Breast epithelium (tissue), 4 donors: ENCODE results near the gene SLC6A12. TPM values are rescaled to one million over a fixed set of nuclear protein-coding genes. Genes with fewer than 3 reads are reported as not detected.
"Not testable (repeated sequence)": the region's sequence is repeated elsewhere in the genome, so short reads cannot be mapped to it uniquely, and the experiment has no call there.

ENCODE experiments used
- DNase-seq, 2 donors: peaks; one replicate each; pipeline ENCODE4 v3.0.0-alpha.2; 2019; ENCODE audit warnings: low spot score in 2 of 2
- H3K27ac ChIP-seq, 2 donors: fragments of 200-600 bp; sonication (generic) in 1 of 2; one replicate each; pipeline ENCODE4 v1.5.1; 2016 to 2019; ENCODE audit warnings: mild to moderate bottlenecking in 1 of 2
- H3K27me3 ChIP-seq, 2 donors: fragments of 200-600 bp; sonication (generic) in 1 of 2; one replicate each; pipeline versions ENCODE4 v1.5.1 to v1.6.0; 2017 to 2019; ENCODE audit warnings: control low read depth in 1 of 2, mild to moderate bottlenecking in 1 of 2
- H3K36me3 ChIP-seq: fragments of 200-600 bp; one replicate; pipeline ENCODE4 v1.5.1; 2019
- H3K4me1 ChIP-seq, 2 donors: fragments of 200-600 bp; sonication (generic); one replicate each; pipeline ENCODE4 v1.5.1; 2016 to 2019; ENCODE audit warnings: control low read depth in 1 of 2
- H3K4me3 ChIP-seq, 3 donors: fragments of 200-600 bp; sonication (generic); 1 replicate in 2 of 3; 2 replicates in 1 of 3; pipeline ENCODE4 v1.5.1; 2016 to 2019; ENCODE audit warnings: mild to moderate bottlenecking in 3 of 3, moderate library complexity in 2 of 3
- H3K9me3 ChIP-seq, 2 donors: fragments of 200-600 bp; sonication (generic) in 1 of 2; one replicate each; pipeline ENCODE4 v1.5.1; 2016 to 2019; ENCODE audit warnings: control low read depth in 1 of 2
- POLR2A ChIP-seq: fragments of 450-650 bp; IDR thresholded peaks from one replicate; pipeline ENCODE4 v1.6.1; 2016; ENCODE audit warnings: antibody characterized with exemption, mild to moderate bottlenecking, moderate library complexity
- POLR2AphosphoS5 ChIP-seq, 3 donors: sonication (generic); formaldehyde crosslinking; IDR thresholded peaks; one replicate each; pipeline ENCODE4 v1.6.1; 2017; ENCODE audit warnings: antibody characterized with exemption in 3 of 3
- intact Hi-C: fragments of 100-400 bp; cut with DNase I; formaldehyde crosslinking; loops from one replicate; pipeline ENCODE4 v1.15.1; 2023; ENCODE audit warnings: low total_unique reads
- total RNA-seq, 3 donors: library from RNA; depleted of rRNA; stranded (reverse); fragments of >200 nt; gene quantifications; one replicate each; pipeline ENCODE4 v1.1.0, GENCODE V29; 2016
- TF ChIP-seq, protein P1 (sequence below), 3 donors: fragments of 450-650 bp; IDR thresholded peaks; one replicate each; pipeline ENCODE4 v1.5.1; 2016 to 2017; ENCODE audit warnings: antibody characterized with exemption in 3 of 3, mild to moderate bottlenecking in 3 of 3, moderate library complexity in 3 of 3

The SLC6A12 gene
- total RNA-seq, 3 donors from 2014 or later: 0.33 to 2.1 (median 1.3) TPM

- Histone ChIP-seq H3K4me3 (no peak overlapping the region), H3K36me3 (no peaks in the 10 kb centered on the region), H3K4me1 (no peaks in the 10 kb centered on the region), H3K27me3 (no peaks in the 10 kb centered on the region), H3K9me3 (peaks cover 13 to 14% of the 10 kb centered on the region in 2 donors), H3K27ac (no peak overlapping the region)
- TF ChIP-seq, protein P1, sequence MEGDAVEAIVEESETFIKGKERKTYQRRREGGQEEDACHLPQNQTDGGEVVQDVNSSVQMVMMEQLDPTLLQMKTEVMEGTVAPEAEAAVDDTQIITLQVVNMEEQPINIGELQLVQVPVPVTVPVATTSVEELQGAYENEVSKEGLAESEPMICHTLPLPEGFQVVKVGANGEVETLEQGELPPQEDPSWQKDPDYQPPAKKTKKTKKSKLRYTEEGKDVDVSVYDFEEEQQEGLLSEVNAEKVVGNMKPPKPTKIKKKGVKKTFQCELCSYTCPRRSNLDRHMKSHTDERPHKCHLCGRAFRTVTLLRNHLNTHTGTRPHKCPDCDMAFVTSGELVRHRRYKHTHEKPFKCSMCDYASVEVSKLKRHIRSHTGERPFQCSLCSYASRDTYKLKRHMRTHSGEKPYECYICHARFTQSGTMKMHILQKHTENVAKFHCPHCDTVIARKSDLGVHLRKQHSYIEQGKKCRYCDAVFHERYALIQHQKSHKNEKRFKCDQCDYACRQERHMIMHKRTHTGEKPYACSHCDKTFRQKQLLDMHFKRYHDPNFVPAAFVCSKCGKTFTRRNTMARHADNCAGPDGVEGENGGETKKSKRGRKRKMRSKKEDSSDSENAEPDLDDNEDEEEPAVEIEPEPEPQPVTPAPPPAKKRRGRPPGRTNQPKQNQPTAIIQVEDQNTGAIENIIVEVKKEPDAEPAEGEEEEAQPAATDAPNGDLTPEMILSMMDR (IDR thresholded peaks at IDR 0.05): no peak
- TF ChIP-seq POLR2A: no peak
- TF ChIP-seq POLR2AphosphoS5 (IDR thresholded peaks at IDR 0.05): no peak
- DNase-seq: no peak
- intact Hi-C loops: no loop called here
These were observed 22.5 kb upstream of the SLC6A12 start for GRCh38 chr12:236445-236844.

DNA sequence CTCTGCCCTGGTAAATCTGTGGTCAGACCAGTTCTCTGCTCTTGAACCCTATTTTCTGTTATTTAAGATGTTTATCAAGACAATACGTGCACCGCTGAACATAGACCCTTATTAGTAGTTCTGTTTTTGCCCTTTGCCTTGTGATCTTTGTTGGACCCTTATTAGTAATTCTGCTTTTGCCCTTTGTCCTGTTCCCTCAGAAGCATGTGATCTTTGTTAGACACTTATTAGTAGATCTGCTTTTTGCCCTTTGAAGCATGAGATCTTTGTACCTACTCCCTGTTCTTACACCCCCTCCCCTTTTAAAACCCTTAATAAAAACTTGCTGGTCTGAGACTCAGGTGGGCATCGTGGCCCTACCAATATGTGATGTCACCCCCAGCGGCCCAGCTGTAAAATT, 22.0 kb upstream of the SLC6A12 start:
- H3K4me1 ChIP-seq, H3K27me3 ChIP-seq, H3K4me3 ChIP-seq, DNase-seq, intact Hi-C loops, H3K27ac ChIP-seq, H3K36me3 ChIP-seq: not testable (repeated sequence)
- H3K9me3 ChIP-seq: peaks cover 13 to 14% of the 10 kb centered on the region in 2 donors

DNA sequence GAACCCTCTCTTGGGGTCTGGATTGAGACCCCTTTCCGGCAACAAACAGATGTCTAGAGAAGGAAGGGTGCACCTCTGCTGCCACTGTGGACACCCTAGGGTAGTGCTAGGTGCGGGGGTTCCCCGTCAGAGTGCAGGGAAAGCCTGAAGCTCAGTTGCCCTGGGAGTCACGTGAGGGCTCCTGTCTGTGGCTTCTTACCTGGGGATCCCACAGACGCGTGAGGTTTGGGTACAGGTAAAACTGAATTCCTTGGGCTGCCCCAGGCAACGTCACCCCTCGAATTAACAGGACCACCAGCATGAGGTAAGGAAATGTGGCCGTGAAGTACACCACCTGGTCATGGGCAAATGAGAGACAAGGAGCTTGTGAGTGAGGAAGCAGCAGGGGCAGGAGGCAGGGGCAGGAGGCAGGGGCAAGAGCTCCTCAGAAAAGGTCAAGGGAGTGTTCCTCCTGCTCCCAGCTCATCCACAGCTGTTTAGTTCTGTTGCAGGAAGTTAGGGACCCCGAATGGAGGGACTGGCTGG, 21.0 kb upstream of the SLC6A12 start:
- Histone ChIP-seq H3K4me3 (no peak overlapping the region), H3K27ac (no peak overlapping the region), H3K36me3 (no peaks in the 10 kb centered on the region), H3K27me3 (no peaks in the 10 kb centered on the region), H3K9me3 (peaks cover 13 to 14% of the 10 kb centered on the region in 2 donors), H3K4me1 (no peaks in the 10 kb centered on the region)
- intact Hi-C loops: no loop called here
- peak in 1 of 2 donors; percentile 25 for DNase-seq
- TF ChIP-seq, protein P1 (IDR thresholded peaks at IDR 0.05): no peak
- TF ChIP-seq POLR2A: no peak
- TF ChIP-seq POLR2AphosphoS5 (IDR thresholded peaks at IDR 0.05): no peak

GRCh38 chr12:234019-234418, 20.1 kb upstream of the SLC6A12 start:
- intact Hi-C loops: no loop called here
- no peak for TF ChIP-seq POLR2AphosphoS5 (IDR thresholded peaks at IDR 0.05)
- Histone ChIP-seq H3K9me3 (peaks cover 13 to 14% of the 10 kb centered on the region in 2 donors), H3K27ac (no peak overlapping the region), H3K36me3 (no peaks in the 10 kb centered on the region), H3K27me3 (no peaks in the 10 kb centered on the region), H3K4me3 (no peak overlapping the region), H3K4me1 (no peaks in the 10 kb centered on the region)
- no peak for DNase-seq

DNA sequence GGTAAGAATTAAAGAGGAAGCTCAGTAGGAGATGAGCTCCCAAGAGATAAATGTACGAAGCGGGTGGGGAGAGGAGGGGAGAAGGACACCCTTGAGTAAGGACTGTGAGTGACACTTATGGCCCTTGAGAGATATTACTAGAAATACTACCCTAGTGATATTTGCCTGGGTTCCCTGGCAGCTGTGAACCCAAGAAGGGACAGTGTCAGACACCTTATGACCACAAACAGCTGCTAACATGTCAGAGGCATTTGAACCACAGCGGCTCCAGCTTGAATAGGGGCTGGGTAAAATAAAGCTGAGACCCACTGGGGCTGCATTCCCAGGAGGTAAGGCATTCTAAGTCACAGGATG, 19.6 kb upstream of the SLC6A12 start:
- TF ChIP-seq, protein P1 (IDR thresholded peaks at IDR 0.05): no peak
- TF ChIP-seq POLR2A (no peak), POLR2AphosphoS5 (IDR thresholded peaks at IDR 0.05) (no peak)
- Histone ChIP-seq H3K4me1 (no peaks in the 10 kb centered on the region), H3K4me3 (no peak overlapping the region), H3K9me3 (peaks cover 13 to 14% of the 10 kb centered on the region in 2 donors), H3K27ac (no peak overlapping the region), H3K36me3 (no peaks in the 10 kb centered on the region), H3K27me3 (no peaks in the 10 kb centered on the region)
- intact Hi-C loops: no loop called here
- peak in 1 of 2 donors; percentile 27 for DNase-seq

DNA sequence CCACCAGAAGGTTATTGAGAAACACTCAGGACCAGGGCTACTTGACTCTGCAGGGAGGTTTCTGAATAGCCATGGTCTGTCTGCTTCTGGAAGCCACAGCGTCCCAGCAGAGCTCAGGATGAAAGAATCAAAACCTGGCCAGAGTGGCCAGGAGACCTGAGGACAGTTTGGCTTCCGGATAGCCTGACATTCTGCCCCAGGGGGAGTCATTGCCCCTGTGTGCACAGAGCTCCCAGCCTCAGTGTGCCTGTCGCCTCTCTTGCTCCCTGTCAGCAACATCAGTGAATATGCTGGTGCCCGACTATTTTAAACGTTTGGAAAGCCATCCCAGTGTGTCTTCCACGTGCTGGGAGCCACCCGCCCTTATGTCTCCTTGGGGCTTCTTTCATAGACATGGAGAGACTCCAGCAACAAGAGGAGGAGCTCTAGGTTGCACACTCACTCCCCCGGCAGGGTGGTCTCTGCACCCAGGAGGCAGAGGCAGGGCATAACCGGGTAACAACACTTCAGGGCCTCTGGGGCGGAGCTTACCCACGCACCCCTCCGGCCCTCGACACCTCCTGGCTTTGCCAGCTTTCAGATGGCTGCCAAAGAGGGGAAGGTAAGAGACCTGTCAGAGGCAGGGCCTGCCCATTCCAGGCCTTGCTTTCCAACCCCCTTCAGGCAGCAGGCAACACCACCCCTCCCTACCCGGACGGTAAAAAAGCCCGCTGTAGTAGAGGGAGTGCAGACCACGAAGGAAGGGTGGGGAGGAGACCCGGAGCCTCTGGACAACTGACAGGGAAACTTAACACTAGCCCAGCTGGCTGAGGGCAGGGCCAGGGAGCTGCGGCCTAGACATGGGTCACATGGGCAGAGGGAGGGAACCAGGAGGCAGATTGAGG, 19.0 kb upstream of the SLC6A12 start:
- peaks cover 13 to 14% of the 10 kb centered on the region in 2 donors for H3K9me3 ChIP-seq
- no peaks in the 10 kb centered on the region for H3K36me3 ChIP-seq
- intact Hi-C loops: no loop called here
- H3K4me1 ChIP-seq: no peaks in the 10 kb centered on the region
- TF ChIP-seq POLR2AphosphoS5 (IDR thresholded peaks at IDR 0.05): no peak
- TF ChIP-seq, protein P1 (IDR thresholded peaks at IDR 0.05): no peak
- no peak for TF ChIP-seq POLR2A
- no peak overlapping the region for H3K27ac ChIP-seq
- H3K27me3 ChIP-seq: no peaks in the 10 kb centered on the region
- H3K4me3 ChIP-seq: no peak overlapping the region
- peak in 1 of 2 donors; percentile 34 for DNase-seq
